Muscle layer of colon (tissue), 2 donors: ENCODE data around the gene CSGALNACT2.
"Not testable (repeated sequence)": the region's sequence is repeated elsewhere in the genome, so short reads cannot be mapped to it uniquely, and the experiment has no call there.

Experiments
- H3K27ac ChIP-seq: one replicate; pipeline ENCODE4 v1.7.0; 2013; ENCODE audit warnings: low read depth, mild to moderate bottlenecking, low read length, moderate library complexity
- H3K27me3 ChIP-seq, 2 donors: one replicate each; pipeline ENCODE4 v1.7.0; 2013; ENCODE audit warnings: low read length in 2 of 2, mild to moderate bottlenecking in 2 of 2; ENCODE audit not compliant: insufficient read depth in 2 of 2, control insufficient read depth in 1 of 2
- H3K36me3 ChIP-seq: one replicate; pipeline ENCODE4 v1.7.0; 2013; ENCODE audit warnings: mild to moderate bottlenecking, low read length; ENCODE audit not compliant: insufficient read depth
- H3K4me1 ChIP-seq: one replicate; pipeline ENCODE4 v1.7.0; 2013; ENCODE audit warnings: mild to moderate bottlenecking, low read length; ENCODE audit not compliant: insufficient read depth
- H3K4me3 ChIP-seq, 2 donors: one replicate each; pipeline ENCODE4 v1.7.0; 2013; ENCODE audit warnings: low read length in 2 of 2, low read depth in 1 of 2, mild to moderate bottlenecking in 1 of 2, moderate library complexity in 1 of 2
- H3K9ac ChIP-seq: one replicate; pipeline ENCODE4 v1.7.0; 2013; ENCODE audit warnings: low read length
- H3K9me3 ChIP-seq: one replicate; pipeline ENCODE4 v1.7.0; 2013; ENCODE audit warnings: mild to moderate bottlenecking, low read length
- donor health status: abdominal sarcoma.
- donor health status: Adenocarcinoma of cecum.

The CSGALNACT2 gene

DNA sequence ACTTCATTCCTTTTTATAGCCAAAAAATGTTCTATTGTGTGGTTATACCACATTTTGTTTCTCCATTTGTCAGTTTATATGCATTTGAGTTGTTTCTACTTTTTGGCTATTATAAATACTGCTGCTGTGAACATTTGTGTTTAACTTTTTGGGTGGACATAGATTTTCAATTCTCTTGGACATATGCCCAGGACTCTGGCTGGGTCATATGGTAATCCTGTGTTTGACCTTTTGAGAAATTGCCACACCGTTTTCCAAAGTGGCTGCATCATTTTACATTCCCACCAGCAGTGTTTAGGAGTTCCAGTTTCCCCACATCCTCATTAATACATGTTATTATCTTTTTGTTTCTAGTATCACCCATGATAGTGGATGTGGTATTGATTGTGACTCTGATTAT, 39.4 kb downstream of the CSGALNACT2 start:
- Histone ChIP-seq H3K27ac (no peak overlapping the region), H3K4me3 (no peak overlapping the region), H3K4me1 (no peaks in the 10 kb centered on the region), H3K36me3 (peaks cover 42% of the 10 kb centered on the region), H3K27me3 (no peaks in the 10 kb centered on the region), H3K9me3 (no peaks in the 10 kb centered on the region), H3K9ac (no peak overlapping the region)

DNA sequence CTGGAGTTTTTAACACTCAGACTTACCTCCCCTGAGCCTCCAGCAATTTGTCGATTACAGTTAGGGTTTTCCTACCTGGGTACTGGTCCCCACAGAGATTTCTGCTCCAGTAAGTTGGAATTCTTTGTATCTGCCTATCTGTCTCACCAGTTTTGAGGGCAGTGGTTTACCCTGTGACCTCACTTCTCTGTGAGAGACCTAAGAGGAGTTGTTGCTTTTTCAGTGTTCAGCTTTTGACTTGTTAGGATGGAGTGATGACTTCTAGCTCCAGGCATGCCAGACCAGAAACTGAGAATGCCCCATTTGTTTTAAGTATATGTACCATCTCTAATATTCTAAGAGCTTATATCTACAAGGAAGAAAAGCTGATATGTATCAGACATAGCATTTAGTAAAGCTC, 42.9 kb downstream of the CSGALNACT2 start:
- H3K36me3 ChIP-seq = peaks cover 33% of the 10 kb centered on the region
- no peaks in the 10 kb centered on the region for H3K4me1 ChIP-seq
- H3K4me3 ChIP-seq = no peak overlapping the region
- H3K27ac ChIP-seq = no peak overlapping the region
- H3K9ac ChIP-seq = no peak overlapping the region
- no peaks in the 10 kb centered on the region for H3K27me3 ChIP-seq
- H3K9me3 ChIP-seq = no peaks in the 10 kb centered on the region

DNA sequence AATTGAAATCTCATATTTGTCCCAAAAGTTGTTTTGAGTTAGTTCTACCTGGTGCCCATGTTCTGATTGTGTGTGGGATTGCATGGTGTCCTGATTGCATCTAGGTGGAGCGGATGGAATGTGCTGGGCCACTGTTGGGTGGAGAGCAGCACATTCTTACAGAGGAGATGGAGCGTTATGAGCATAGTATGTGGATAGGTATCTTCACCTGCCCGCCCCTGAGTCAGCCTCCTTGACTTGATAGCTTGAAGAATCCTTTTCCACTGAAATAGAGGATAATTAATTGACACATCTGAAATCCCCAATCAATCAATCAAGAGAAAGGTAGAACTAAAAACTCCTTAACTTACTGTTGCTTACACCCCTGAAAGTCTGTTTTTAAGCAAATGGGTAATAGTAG, 45.5 kb downstream of the CSGALNACT2 start:
- not testable (repeated sequence) for H3K4me3 ChIP-seq, H3K9me3 ChIP-seq, H3K27me3 ChIP-seq, H3K27ac ChIP-seq, H3K9ac ChIP-seq, H3K4me1 ChIP-seq
- H3K36me3 ChIP-seq = peaks cover 28% of the 10 kb centered on the region

DNA sequence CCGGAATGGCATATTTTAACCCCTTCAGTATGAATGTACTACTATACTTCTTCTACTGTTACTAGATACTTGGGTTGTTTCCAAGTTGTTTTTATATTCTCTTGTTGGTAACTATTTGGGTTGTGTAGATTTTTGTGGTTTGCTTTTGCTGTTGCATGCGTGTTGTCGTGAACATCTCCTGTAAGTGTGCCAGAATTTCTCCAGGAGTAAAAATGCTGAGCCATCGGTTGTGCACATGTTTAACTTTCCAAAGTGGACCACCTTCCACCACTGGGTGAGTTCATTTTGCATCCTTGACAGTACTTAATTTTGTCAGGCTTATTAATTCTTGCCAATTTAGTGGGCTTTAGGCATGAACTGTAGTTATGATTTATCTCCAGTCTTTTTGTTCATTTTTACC, 47.9 kb downstream of the CSGALNACT2 start:
- Histone ChIP-seq H3K27ac (no peak overlapping the region), H3K9ac (no peak overlapping the region), H3K36me3 (peaks cover 13% of the 10 kb centered on the region), H3K27me3 (no peaks in the 10 kb centered on the region), H3K9me3 (no peaks in the 10 kb centered on the region), H3K4me3 (no peak overlapping the region), H3K4me1 (no peaks in the 10 kb centered on the region)

DNA sequence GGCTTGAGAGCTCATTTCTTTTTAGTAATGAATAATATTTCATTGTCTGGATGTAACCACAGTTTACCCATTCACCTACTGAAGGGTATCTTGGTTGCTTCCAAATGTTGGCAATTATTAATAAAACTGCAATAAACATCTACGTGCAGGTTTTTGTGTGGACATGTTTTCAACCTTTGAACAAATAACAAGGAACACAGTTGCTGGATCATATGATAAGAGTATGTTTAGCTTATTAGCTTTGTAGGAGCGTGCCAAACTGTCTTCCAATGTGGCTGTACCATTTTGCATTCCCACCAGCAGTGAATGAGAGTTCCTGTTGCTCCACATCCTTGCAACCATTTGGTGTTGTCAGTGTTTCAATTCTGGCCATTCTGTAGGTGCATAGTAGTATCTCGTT, 49.0 kb downstream of the CSGALNACT2 start:
- H3K4me1 ChIP-seq = no peaks in the 10 kb centered on the region
- no peak overlapping the region for H3K4me3 ChIP-seq
- H3K27me3 ChIP-seq = no peaks in the 10 kb centered on the region
- H3K9ac ChIP-seq = no peak overlapping the region
- H3K27ac ChIP-seq = no peak overlapping the region
- H3K9me3 ChIP-seq = no peaks in the 10 kb centered on the region
- H3K36me3 ChIP-seq = peaks cover 9% of the 10 kb centered on the region

DNA sequence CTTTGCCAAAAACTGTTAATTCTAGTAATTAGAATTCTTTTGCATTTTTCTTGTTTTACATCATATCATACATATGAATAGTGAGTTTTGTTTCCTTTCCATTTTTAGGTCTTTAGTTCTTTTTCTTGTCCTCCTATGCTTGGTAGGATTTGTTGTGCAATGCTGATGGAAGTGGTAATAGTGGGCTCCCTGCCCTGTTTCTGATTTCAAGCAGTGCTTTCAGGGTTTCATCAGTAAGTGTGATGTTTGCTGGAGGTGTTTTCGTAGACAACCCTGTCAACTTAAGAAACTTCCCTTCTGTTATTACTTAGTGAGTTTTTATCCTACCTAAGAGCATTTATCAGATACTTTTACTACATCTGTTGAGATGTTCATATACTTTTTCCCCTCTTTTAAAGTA, 50.5 kb downstream of the CSGALNACT2 start:
- H3K36me3 ChIP-seq = peaks cover 9% of the 10 kb centered on the region
- H3K9ac ChIP-seq = no peak overlapping the region
- H3K27ac ChIP-seq = no peak overlapping the region
- no peak overlapping the region for H3K4me3 ChIP-seq
- H3K4me1 ChIP-seq = no peaks in the 10 kb centered on the region
- H3K27me3 ChIP-seq = no peaks in the 10 kb centered on the region
- H3K9me3 ChIP-seq = no peaks in the 10 kb centered on the region

DNA sequence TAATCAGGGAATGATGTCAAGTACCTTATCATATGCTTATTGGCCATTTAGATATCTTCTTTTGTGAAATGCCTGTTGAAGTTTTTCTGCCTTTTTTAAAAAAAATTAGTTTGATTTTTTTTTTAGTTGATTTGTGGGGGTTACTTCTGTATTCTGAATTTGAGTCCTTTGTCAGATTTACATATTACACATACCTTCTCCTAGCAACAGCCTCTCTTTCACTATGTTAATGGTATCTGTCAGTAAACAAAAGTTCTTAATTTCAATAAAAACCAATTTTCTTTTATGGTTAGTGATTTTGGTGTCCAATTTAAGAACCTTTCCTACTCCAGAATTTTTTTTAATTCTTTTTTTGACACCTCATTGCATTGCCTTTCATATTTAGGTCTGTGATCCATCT, 52.0 kb downstream of the CSGALNACT2 start:
- Histone ChIP-seq H3K4me3 (no peak overlapping the region), H3K27me3 (no peaks in the 10 kb centered on the region), H3K27ac (no peak overlapping the region), H3K9ac (no peak overlapping the region), H3K4me1 (no peaks in the 10 kb centered on the region), H3K36me3 (peaks cover 9% of the 10 kb centered on the region), H3K9me3 (no peaks in the 10 kb centered on the region)

DNA sequence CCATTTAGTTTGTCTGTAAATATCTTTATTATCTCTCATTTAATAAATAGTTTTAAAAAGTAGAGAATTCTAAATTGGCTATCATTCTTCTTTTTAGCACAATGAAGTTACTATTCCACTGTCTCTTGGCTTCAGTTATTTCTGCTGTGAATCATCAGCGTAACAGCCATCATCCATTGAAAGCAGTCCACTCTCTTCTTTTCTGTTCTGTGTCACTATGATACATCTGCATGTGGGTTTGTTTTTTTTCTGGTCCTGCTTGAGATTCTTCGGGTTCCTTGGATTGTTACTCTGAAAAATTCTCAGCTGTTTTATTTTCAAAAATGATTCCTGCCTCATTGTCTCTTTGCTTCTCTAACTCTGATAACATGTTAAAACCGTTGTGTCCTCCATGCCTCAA, 52.5 kb downstream of the CSGALNACT2 start:
- no peak overlapping the region for H3K4me3 ChIP-seq
- no peaks in the 10 kb centered on the region for H3K9me3 ChIP-seq
- peaks cover 9% of the 10 kb centered on the region for H3K36me3 ChIP-seq
- H3K27ac ChIP-seq = no peak overlapping the region
- no peak overlapping the region for H3K9ac ChIP-seq
- H3K27me3 ChIP-seq = no peaks in the 10 kb centered on the region
- H3K4me1 ChIP-seq = no peaks in the 10 kb centered on the region

DNA sequence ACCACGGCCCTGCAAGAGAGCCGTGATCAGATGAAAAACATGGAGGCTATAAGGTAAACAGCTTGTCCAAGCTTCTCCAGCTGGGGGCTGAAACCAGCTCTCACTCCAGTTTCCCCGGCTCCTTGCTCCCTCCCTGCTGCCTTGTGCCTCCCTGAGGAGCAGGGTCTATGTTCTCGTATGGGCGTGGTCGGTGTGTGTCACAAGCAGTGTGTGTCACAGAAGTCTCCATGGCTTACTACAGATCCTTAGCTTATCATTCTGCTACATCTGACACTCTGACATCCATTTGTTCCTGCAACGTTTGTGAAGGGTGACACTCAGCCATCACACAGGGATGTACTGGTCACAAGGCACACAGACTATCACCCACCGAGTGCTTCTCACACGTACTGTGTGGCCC, 54.6 kb downstream of the CSGALNACT2 start:
- no peak overlapping the region for H3K9ac ChIP-seq
- H3K36me3 ChIP-seq = no peaks in the 10 kb centered on the region
- no peaks in the 10 kb centered on the region for H3K9me3 ChIP-seq
- H3K4me1 ChIP-seq = no peaks in the 10 kb centered on the region
- no peak overlapping the region for H3K27ac ChIP-seq
- H3K4me3 ChIP-seq = no peak overlapping the region
- no peaks in the 10 kb centered on the region for H3K27me3 ChIP-seq

DNA sequence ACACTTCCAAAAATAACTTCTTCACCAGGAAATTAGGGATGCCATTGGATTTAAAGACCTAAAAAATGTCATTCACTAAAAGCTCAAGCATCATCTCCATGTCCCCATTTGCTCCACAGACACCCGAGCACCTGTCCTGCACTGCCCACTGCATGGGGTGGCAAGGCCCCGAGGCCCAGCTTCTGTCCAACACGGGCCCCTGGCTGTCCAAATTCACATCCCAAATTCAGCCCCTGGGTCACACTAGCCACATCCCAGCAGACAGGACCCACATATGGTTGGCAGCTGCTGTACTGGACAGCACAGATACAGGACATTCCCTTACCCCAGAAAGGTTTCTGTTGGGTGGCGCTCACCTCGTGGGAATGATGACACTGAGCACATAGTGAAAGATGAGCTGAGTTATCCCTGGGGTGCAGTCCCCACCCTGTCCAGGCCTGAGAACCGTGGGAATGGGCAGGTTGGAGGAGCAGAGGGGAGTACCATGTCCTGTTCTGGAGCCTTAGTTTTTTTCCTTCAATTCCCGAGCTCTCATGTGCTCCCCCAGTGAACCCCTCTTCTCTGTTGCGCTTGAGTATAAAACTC, 55.3 kb downstream of the CSGALNACT2 start:
- no peaks in the 10 kb centered on the region for H3K9me3 ChIP-seq
- H3K27me3 ChIP-seq = no peaks in the 10 kb centered on the region
- H3K36me3 ChIP-seq = no peaks in the 10 kb centered on the region
- H3K4me3 ChIP-seq = no peak overlapping the region
- no peaks in the 10 kb centered on the region for H3K4me1 ChIP-seq
- no peak overlapping the region for H3K27ac ChIP-seq
- H3K9ac ChIP-seq = no peak overlapping the region

DNA sequence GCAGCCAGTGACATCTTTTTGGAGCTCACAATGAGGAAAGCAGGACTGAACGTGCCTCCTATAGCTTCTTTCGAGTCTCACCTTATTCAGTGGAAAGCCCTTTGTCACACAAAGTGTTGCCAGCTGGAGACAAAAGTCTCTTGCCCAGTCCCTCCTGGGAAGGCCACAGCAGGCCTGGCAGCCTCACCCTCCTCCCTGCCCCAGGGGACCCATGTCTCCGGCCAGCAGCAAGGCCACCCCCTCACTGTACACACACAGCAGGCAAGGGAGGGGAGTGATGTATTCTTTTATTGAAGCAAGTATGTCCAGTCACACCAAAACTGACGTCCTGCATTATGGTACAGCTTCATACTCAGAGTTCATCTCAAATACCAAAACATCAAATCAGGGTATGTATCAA, 56.0 kb downstream of the CSGALNACT2 start:
- no peak overlapping the region for H3K27ac ChIP-seq
- H3K27me3 ChIP-seq = no peaks in the 10 kb centered on the region

DNA sequence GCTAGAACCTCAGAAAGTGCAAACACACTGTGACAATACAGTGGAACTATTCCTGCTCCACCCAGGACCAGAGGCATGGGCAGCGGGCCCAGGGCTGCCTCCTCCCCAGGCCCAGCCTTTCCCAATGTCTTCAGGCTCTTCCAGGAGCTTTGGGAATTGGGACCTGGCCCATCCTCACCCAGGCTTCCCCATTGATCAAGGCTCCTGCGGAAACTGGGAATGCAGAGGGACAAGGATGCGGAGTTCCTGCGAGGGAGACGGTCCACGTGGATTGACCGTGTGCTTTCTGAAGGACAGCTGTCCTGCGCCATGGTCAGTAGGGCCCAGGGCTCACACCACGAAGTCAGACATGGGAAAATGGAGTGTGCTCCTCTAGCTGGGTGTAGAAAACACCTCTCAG, 56.6 kb downstream of the CSGALNACT2 start:
- Histone ChIP-seq H3K4me1 (no peaks in the 10 kb centered on the region), H3K9ac (no peak overlapping the region), H3K4me3 (no peak overlapping the region), H3K36me3 (no peaks in the 10 kb centered on the region), H3K27ac (no peak overlapping the region), H3K27me3 (no peaks in the 10 kb centered on the region), H3K9me3 (no peaks in the 10 kb centered on the region)

More for the DNA sequence above, 56.0 kb downstream of the CSGALNACT2 start:
- Histone ChIP-seq H3K9me3 (no peaks in the 10 kb centered on the region), H3K4me1 (no peaks in the 10 kb centered on the region), H3K36me3 (no peaks in the 10 kb centered on the region), H3K4me3 (no peak overlapping the region), H3K9ac (no peak overlapping the region)
